ENCODE results near the gene SPAG16.

- TF ChIP-seq CTCF (IDR thresholded peaks at IDR 0.05; ENCODE audit: insufficient read depth, low read depth, low read length) (no peak), EZH2 (IDR thresholded peaks at IDR 0.05; ENCODE audit: insufficient read depth, low read length) (no peak)
Observed at GRCh38 chr2:213682276-213682675, 398.0 kb downstream of the SPAG16 start.

Measured in astrocyte (in vitro differentiated cells and primary cell).